Natural killer cell (primary cell): ENCODE data around the gene CYP4B1. TPM values are rescaled to one million over a fixed set of nuclear protein-coding genes. Genes with fewer than 3 reads are reported as not detected.
"Not testable (repeated sequence)": the region's sequence is repeated elsewhere in the genome, so short reads cannot be mapped to it uniquely, and the experiment has no call there.

Source experiments
- ATAC-seq, 3 donors: fragments of 150-1000 bp in 2 of 3; fragments of 200-7000 bp in 1 of 3; cut with Tn5 transposase; 1 replicate in 1 of 3; 2 replicates in 2 of 3; pipeline ENCODE4 v1.10.0; 2021; ENCODE audit warnings: mild to moderate bottlenecking in 2 of 3, moderate library complexity in 2 of 3
- DNase-seq, 2 donors: peaks; one replicate each; pipeline versions ENCODE4 v3.0.0 to v3.0.0-alpha.2; 2013 to 2021; ENCODE audit warnings: mixed read lengths in 1 of 2
- H3K27ac ChIP-seq: one replicate; pipeline ENCODE4 v1.5.1; 2013; ENCODE audit warnings: mild to moderate bottlenecking, low read length
- H3K27me3 ChIP-seq: one replicate; pipeline ENCODE4 v1.6.1; 2013; ENCODE audit warnings: low read length; ENCODE audit not compliant: control insufficient read depth, insufficient read depth
- H3K36me3 ChIP-seq: one replicate; pipeline ENCODE4 v1.6.1; 2013; ENCODE audit warnings: low read length; ENCODE audit not compliant: control insufficient read depth, insufficient read depth
- H3K4me1 ChIP-seq: one replicate; pipeline ENCODE4 v1.6.1; 2013; ENCODE audit warnings: low read length; ENCODE audit not compliant: control insufficient read depth, insufficient read depth
- H3K4me3 ChIP-seq: one replicate; pipeline ENCODE4 v1.5.1; 2013; ENCODE audit warnings: low read length
- H3K9me3 ChIP-seq: one replicate; pipeline ENCODE4 v1.6.1; 2013; ENCODE audit warnings: low read length; ENCODE audit not compliant: control insufficient read depth, insufficient read depth
- H3K27ac Mint-ChIP-seq, 2 donors: one replicate each; pipeline ENCODE4 v1.8.0; 2022; ENCODE audit warnings: mild to moderate bottlenecking in 2 of 2, mixed read lengths in 2 of 2, moderate library complexity in 1 of 2
- H3K27me3 Mint-ChIP-seq, 2 donors: one replicate each; pipeline ENCODE4 v1.8.0; 2022; ENCODE audit warnings: low read depth in 2 of 2, mixed read lengths in 2 of 2
- H3K36me3 Mint-ChIP-seq: one replicate; pipeline ENCODE4 v1.8.0; 2022; ENCODE audit warnings: mixed read lengths
- H3K4me1 Mint-ChIP-seq, 2 donors: one replicate each; pipeline ENCODE4 v1.8.0; 2022; ENCODE audit warnings: mixed read lengths in 2 of 2
- H3K4me3 Mint-ChIP-seq: one replicate; pipeline ENCODE4 v1.8.0; 2022; ENCODE audit warnings: mild to moderate bottlenecking, moderate library complexity, mixed read lengths
- H3K9me3 Mint-ChIP-seq, 2 donors: one replicate each; pipeline ENCODE4 v1.8.0; 2022; ENCODE audit warnings: mixed read lengths in 2 of 2
- CTCF ChIP-seq: fragments of 200-600 bp; IDR thresholded peaks from one replicate; pipeline ENCODE4 v1.8.0; 2022; ENCODE audit warnings: antibody characterized with exemption
- WGBS: methylation state at CpG from one replicate; pipeline ENCODE4 v1.1.7; 2013; ENCODE audit warnings: missing lambda C conversion rate; ENCODE audit not compliant: insufficient coverage; 5-methylcytosine and 5-hydroxymethylcytosine counted together
- intact Hi-C: fragments of 100-400 bp; cut with micrococcal nuclease; formaldehyde crosslinking; loops from one replicate; pipeline ENCODE4 v1.14.2; 2022
- total RNA-seq, 4 donors: library from RNA; stranded (reverse); fragments of 120-200 nt in 1 of 4; gene quantifications; one replicate each; pipeline versions ENCODE4 v1.2.3 to v1.2.4, GENCODE V29; 2013 to 2022

Gene CYP4B1
- total RNA-seq, 3 donors from 2014 or later (not counting 1 experiment from before 2014, with no cell fraction given): not detected

GRCh38 chr1:46770541-46770940 is 28.3 kb upstream of the CYP4B1 start:
- DNase-seq (no peak), ATAC-seq (no peak)
- Mint-ChIP-seq H3K36me3 (peaks cover 10% of the 10 kb centered on the region), H3K27ac (no peak overlapping the region), H3K4me3 (no peak overlapping the region), H3K9me3 (peaks cover 4 to 12% of the 10 kb centered on the region in 2 donors), H3K27me3 (peaks cover 3 to 20% of the 10 kb centered on the region in 2 donors), H3K4me1 (peaks cover 7 to 8% of the 10 kb centered on the region in 2 donors)
- H3K27ac ChIP-seq: no peak overlapping the region
- intact Hi-C loops: no loop called here
- H3K9me3 ChIP-seq: peaks cover 24% of the 10 kb centered on the region
- no peaks in the 10 kb centered on the region for H3K4me1 ChIP-seq
- WGBS: 92% methylated on average over 3 of the region's 3 CpGs
- no peaks in the 10 kb centered on the region for H3K36me3 ChIP-seq
- peaks cover 3% of the 10 kb centered on the region for H3K27me3 ChIP-seq
- no peak overlapping the region for H3K4me3 ChIP-seq
- no peak for TF ChIP-seq CTCF

- intact Hi-C loops: no loop called here
- no peak for TF ChIP-seq CTCF
- H3K27me3 Mint-ChIP-seq: peaks cover 2% of the 10 kb centered on the region in 2 donors
- Histone ChIP-seq H3K36me3 (no peaks in the 10 kb centered on the region), H3K9me3 (peaks cover 24% of the 10 kb centered on the region), H3K4me3 (no peak overlapping the region), H3K27ac (no peak overlapping the region), H3K27me3 (peaks cover 3% of the 10 kb centered on the region), H3K4me1 (no peaks in the 10 kb centered on the region)
- H3K9me3 Mint-ChIP-seq: peaks cover 4 to 12% of the 10 kb centered on the region in 2 donors
- DNase-seq (no peak), ATAC-seq (peak in 1 of 3 donors; percentile 46)
- WGBS: 44% methylated on average over 1 of the region's 1 CpG
- no peak overlapping the region for H3K27ac Mint-ChIP-seq
- H3K4me1 Mint-ChIP-seq: peaks cover 7 to 8% of the 10 kb centered on the region in 2 donors
- peaks cover 10% of the 10 kb centered on the region for H3K36me3 Mint-ChIP-seq
- H3K4me3 Mint-ChIP-seq: no peak overlapping the region
These were observed 26.3 kb upstream of the CYP4B1 start for GRCh38 chr1:46772571-46772970.

GRCh38 chr1:46774297-46774696 is 24.5 kb upstream of the CYP4B1 start:
- no peak for ATAC-seq
- no peak overlapping the region for H3K4me3 Mint-ChIP-seq
- Histone ChIP-seq H3K4me3 (no peak overlapping the region), H3K9me3 (peaks cover 22% of the 10 kb centered on the region), H3K27ac (no peak overlapping the region), H3K27me3 (peaks cover 3% of the 10 kb centered on the region), H3K4me1 (no peaks in the 10 kb centered on the region), H3K36me3 (no peaks in the 10 kb centered on the region)
- peaks cover 7 to 8% of the 10 kb centered on the region in 2 donors for H3K4me1 Mint-ChIP-seq
- intact Hi-C loops: no loop called here
- peaks cover 4 to 12% of the 10 kb centered on the region in 2 donors for H3K9me3 Mint-ChIP-seq
- no peak for DNase-seq
- no peak overlapping the region for H3K27ac Mint-ChIP-seq
- H3K36me3 Mint-ChIP-seq: peaks cover 10% of the 10 kb centered on the region
- TF ChIP-seq CTCF: no peak
- no CpG with 5 or more reads among the region's 1 CpG for WGBS
- peaks cover 0 to 3% of the 10 kb centered on the region in 2 donors for H3K27me3 Mint-ChIP-seq

- WGBS: 94% methylated on average over 18 of the region's 18 CpGs
- H3K27me3 ChIP-seq, H3K27ac Mint-ChIP-seq, intact Hi-C loops, H3K4me1 ChIP-seq, H3K36me3 Mint-ChIP-seq, H3K27ac ChIP-seq, H3K4me3 ChIP-seq, H3K36me3 ChIP-seq, H3K9me3 Mint-ChIP-seq, DNase-seq, H3K4me3 Mint-ChIP-seq, ATAC-seq, H3K4me1 Mint-ChIP-seq, H3K9me3 ChIP-seq: not testable (repeated sequence)
- H3K27me3 Mint-ChIP-seq: peaks cover 8 to 13% of the 10 kb centered on the region in 2 donors
These were observed 20.4 kb upstream of the CYP4B1 start for GRCh38 chr1:46778456-46778855.
